Measurements from ENCODE around the gene OXSR1. TPM values are rescaled to one million over a fixed set of nuclear protein-coding genes. Genes with fewer than 3 reads are reported as not detected.
"Not testable (repeated sequence)": the region's sequence is repeated elsewhere in the genome, so short reads cannot be mapped to it uniquely, and the experiment has no call there.

OXSR1 gene
- total RNA-seq, 1 donor from 2014 or later, result 32.7 TPM

GRCh38 chr3:38276917-38277630 is 111.7 kb downstream of the OXSR1 start:
- intact Hi-C loops (cut with DNase I), result no loop called here
- Histone ChIP-seq H3K4me1 (no peaks in the 10 kb centered on the region), H3K9me3 (no peaks in the 10 kb centered on the region), H3K27ac (no peak overlapping the region), H3K27me3 (no peaks in the 10 kb centered on the region), H3K36me3 (no peaks in the 10 kb centered on the region), H3K4me3 (no peak overlapping the region)
- DNase-seq (no peak), ATAC-seq (no peak)
- TF ChIP-seq CTCF (IDR thresholded peaks at IDR 0.05), result no peak

GRCh38 chr3:38278841-38279240 is 113.5 kb downstream of the OXSR1 start:
- DNase-seq, result no peak
- H3K4me3 ChIP-seq, result no peak overlapping the region

GRCh38 chr3:38281895-38282686 is 116.8 kb downstream of the OXSR1 start, which contains the start of gene SLC22A14:
Gene SLC22A14 (plus strand): TSS chr3:38282294. CDS start chr3:38306027, 23,733 bp downstream.
- intact Hi-C loops (cut with DNase I), result no loop called here
- ATAC-seq (no peak), DNase-seq (no peak)
- H3K4me3 ChIP-seq, result no peak within 1 kb of the TSS
- H3K36me3 ChIP-seq, result no peaks in the 10 kb centered on the region
- H3K27ac ChIP-seq, result no peak within 1 kb of the TSS
- no peaks in the 10 kb centered on the region for H3K27me3 ChIP-seq
- TF ChIP-seq CTCF (IDR thresholded peaks at IDR 0.05), result no peak
- no peaks in the 10 kb centered on the region for H3K4me1 ChIP-seq
- no peaks in the 10 kb centered on the region for H3K9me3 ChIP-seq

More at GRCh38 chr3:38278841-38279240, 113.5 kb downstream of the OXSR1 start:
- no peaks in the 10 kb centered on the region for H3K36me3 ChIP-seq
- TF ChIP-seq CTCF (IDR thresholded peaks at IDR 0.05), result no peak
- no peak overlapping the region for H3K27ac ChIP-seq
- H3K9me3 ChIP-seq, result no peaks in the 10 kb centered on the region
- no peaks in the 10 kb centered on the region for H3K27me3 ChIP-seq
- no peak for ATAC-seq
- intact Hi-C loops (cut with DNase I), result no loop called here
- H3K4me1 ChIP-seq, result no peaks in the 10 kb centered on the region

GRCh38 chr3:38283810-38284755 is 118.7 kb downstream of the OXSR1 start:
- no peaks in the 10 kb centered on the region for H3K9me3 ChIP-seq
- no peak for DNase-seq
- H3K27ac ChIP-seq, result no peak overlapping the region
- intact Hi-C loops (cut with DNase I), result no loop called here
- H3K36me3 ChIP-seq, result no peaks in the 10 kb centered on the region
- no peaks in the 10 kb centered on the region for H3K27me3 ChIP-seq
- TF ChIP-seq CTCF (IDR thresholded peaks at IDR 0.05), result no peak
- peak; percentile 25 for ATAC-seq
- no peaks in the 10 kb centered on the region for H3K4me1 ChIP-seq
- no peak overlapping the region for H3K4me3 ChIP-seq

GRCh38 chr3:38284756-38285150 is 119.4 kb downstream of the OXSR1 start:
- Histone ChIP-seq H3K36me3 (no peaks in the 10 kb centered on the region), H3K27me3 (no peaks in the 10 kb centered on the region), H3K9me3 (no peaks in the 10 kb centered on the region), H3K27ac (no peak overlapping the region), H3K4me1 (no peaks in the 10 kb centered on the region), H3K4me3 (no peak overlapping the region)
- no peak for TF ChIP-seq CTCF (IDR thresholded peaks at IDR 0.05)
- DNase-seq, result no peak
- intact Hi-C loops (cut with DNase I), result no loop called here
- ATAC-seq, result no peak

GRCh38 chr3:38289286-38290217 is 124.2 kb downstream of the OXSR1 start:
- H3K4me3 ChIP-seq; DNase-seq; H3K27me3 ChIP-seq; H3K9me3 ChIP-seq; intact Hi-C loops (cut with DNase I); H3K36me3 ChIP-seq; H3K4me1 ChIP-seq; ATAC-seq; H3K27ac ChIP-seq: not testable (repeated sequence)

- H3K27ac ChIP-seq; ATAC-seq; H3K4me3 ChIP-seq; H3K4me1 ChIP-seq; DNase-seq; H3K9me3 ChIP-seq; H3K36me3 ChIP-seq; H3K27me3 ChIP-seq; intact Hi-C loops (cut with DNase I): not testable (repeated sequence)
Observed at GRCh38 chr3:38297053-38297452, 131.7 kb downstream of the OXSR1 start.
